ENCODE measurements around the gene ARMH3. TPM values are rescaled to one million over a fixed set of nuclear protein-coding genes. Genes with fewer than 3 reads are reported as not detected.

Gene ARMH3
- total RNA-seq, 1 donor = 13.6 TPM

- DNase-seq (ENCODE audit: low read depth) = no peak
- no peak overlapping the region for H3K4me3 ChIP-seq (ENCODE audit: low read depth, low read length)
- no peak for TF ChIP-seq CTCF (IDR thresholded peaks at IDR 0.05; ENCODE audit: insufficient read depth, low read length)
Measured at GRCh38 chr10:101960879-101961395, 95.0 kb downstream of the ARMH3 start.

GRCh38 chr10:101959346-101959916 lies 96.5 kb downstream of the ARMH3 start:
- no peak for TF ChIP-seq CTCF (IDR thresholded peaks at IDR 0.05; ENCODE audit: insufficient read depth, low read length)
- no peak for DNase-seq (ENCODE audit: low read depth)
- no peak overlapping the region for H3K4me3 ChIP-seq (ENCODE audit: low read depth, low read length)

- no peak for DNase-seq (ENCODE audit: low read depth)
- no peak overlapping the region for H3K4me3 ChIP-seq (ENCODE audit: low read depth, low read length)
- no peak for TF ChIP-seq CTCF (IDR thresholded peaks at IDR 0.05; ENCODE audit: insufficient read depth, low read length)
Measured at GRCh38 chr10:101958691-101959090, 97.3 kb downstream of the ARMH3 start.

GRCh38 chr10:101956898-101957297 lies 99.1 kb downstream of the ARMH3 start:
- no peak overlapping the region for H3K4me3 ChIP-seq (ENCODE audit: low read depth, low read length)
- DNase-seq (ENCODE audit: low read depth) = no peak
- TF ChIP-seq CTCF (IDR thresholded peaks at IDR 0.05; ENCODE audit: insufficient read depth, low read length) = no peak

GRCh38 chr10:101956117-101956516 lies 99.9 kb downstream of the ARMH3 start:
- TF ChIP-seq CTCF (IDR thresholded peaks at IDR 0.05; ENCODE audit: insufficient read depth, low read length) = no peak
- H3K4me3 ChIP-seq (ENCODE audit: low read depth, low read length) = no peak overlapping the region
- no peak for DNase-seq (ENCODE audit: low read depth)

- H3K4me3 ChIP-seq (ENCODE audit: low read depth, low read length) = no peak overlapping the region
- DNase-seq (ENCODE audit: low read depth) = no peak
- TF ChIP-seq CTCF (IDR thresholded peaks at IDR 0.05; ENCODE audit: insufficient read depth, low read length) = no peak
Measured at GRCh38 chr10:101952191-101952590, 103.8 kb downstream of the ARMH3 start.

- H3K4me3 ChIP-seq (ENCODE audit: low read depth, low read length) = no peak overlapping the region
- no peak for TF ChIP-seq CTCF (IDR thresholded peaks at IDR 0.05; ENCODE audit: insufficient read depth, low read length)
- DNase-seq (ENCODE audit: low read depth) = no peak
Measured at GRCh38 chr10:101950213-101950612, 105.8 kb downstream of the ARMH3 start.
